Measurements from ENCODE around the gene IGFN1.
A peak's percentile ranks its signal among the peaks of the same experiment; 100 is the strongest.
"Not testable (repeated sequence)": the region's sequence is repeated elsewhere in the genome, so short reads cannot be mapped to it uniquely, and the experiment has no call there.

Gene IGFN1

GRCh38 chr1:201250326-201251011, 59.8 kb downstream of the IGFN1 start:
- DNase-seq (ENCODE audit: low spot score) = no peak

- no peak for DNase-seq (ENCODE audit: low spot score)
Measured at GRCh38 chr1:201251411-201251810, 60.8 kb downstream of the IGFN1 start.

- no peak for DNase-seq (ENCODE audit: low spot score)
Measured at GRCh38 chr1:201251851-201252430, 61.3 kb downstream of the IGFN1 start.

GRCh38 chr1:201252944-201253371, 62.3 kb downstream of the IGFN1 start:
- no peak for DNase-seq (ENCODE audit: low spot score)

- no peak for DNase-seq (ENCODE audit: low spot score)
Measured at GRCh38 chr1:201253411-201253810, 62.8 kb downstream of the IGFN1 start.

GRCh38 chr1:201253906-201254624, 63.4 kb downstream of the IGFN1 start:
- DNase-seq (ENCODE audit: low spot score) = no peak

GRCh38 chr1:201254625-201255478, 64.2 kb downstream of the IGFN1 start:
- peak; percentile 65 for DNase-seq (ENCODE audit: low spot score)

GRCh38 chr1:201255479-201256362, 65.1 kb downstream of the IGFN1 start:
- DNase-seq (ENCODE audit: low spot score) = no peak

GRCh38 chr1:201258132-201258531, 67.5 kb downstream of the IGFN1 start:
- DNase-seq (ENCODE audit: low spot score) = not testable (repeated sequence)

- DNase-seq (ENCODE audit: low spot score) = no peak
Measured at GRCh38 chr1:201258763-201259230, 68.2 kb downstream of the IGFN1 start.

- no peak for DNase-seq (ENCODE audit: low spot score)
Measured at GRCh38 chr1:201259476-201260235, 69.0 kb downstream of the IGFN1 start.

GRCh38 chr1:201260236-201260590, 69.6 kb downstream of the IGFN1 start:
- DNase-seq (ENCODE audit: low spot score) = no peak

GRCh38 chr1:201260648-201261311, 70.2 kb downstream of the IGFN1 start:
- DNase-seq (ENCODE audit: low spot score) = no peak

GRCh38 chr1:201261771-201262547, 71.3 kb downstream of the IGFN1 start:
- no peak for DNase-seq (ENCODE audit: low spot score)

GRCh38 chr1:201262963-201263608, 72.5 kb downstream of the IGFN1 start:
- no peak for DNase-seq (ENCODE audit: low spot score)

GRCh38 chr1:201264072-201264471, 73.4 kb downstream of the IGFN1 start:
- no peak for DNase-seq (ENCODE audit: low spot score)

- DNase-seq (ENCODE audit: low spot score) = no peak
Measured at GRCh38 chr1:201264554-201264953, 73.9 kb downstream of the IGFN1 start.

- no peak for DNase-seq (ENCODE audit: low spot score)
Measured at GRCh38 chr1:201265756-201266155, 75.1 kb downstream of the IGFN1 start.

GRCh38 chr1:201266276-201266675, 75.7 kb downstream of the IGFN1 start:
- DNase-seq (ENCODE audit: low spot score) = no peak

Measured in hematopoietic multipotent progenitor cell treated with erythropoietin and hydrocortisone succinate and interleukin-3 and kit ligand, for 15 days (in vitro differentiated cells).